Suprapubic skin (tissue), 4 donors: ENCODE measurements around the gene NAT9. TPM values are rescaled to one million over a fixed set of nuclear protein-coding genes. Genes with fewer than 3 reads are reported as not detected.
A peak's percentile ranks its signal among the peaks of the same experiment; 100 is the strongest.

Source experiments
- DNase-seq, 2 donors: peaks; one replicate each; pipeline ENCODE4 v3.0.0-alpha.2; 2019; ENCODE audit warnings: low spot score in 2 of 2
- H3K27ac ChIP-seq: fragments of 200-600 bp; sonication (generic); one replicate; pipeline ENCODE4 v1.5.1; 2019
- H3K27me3 ChIP-seq: fragments of 200-600 bp; sonication (generic); one replicate; pipeline ENCODE4 v1.5.1; 2019
- H3K36me3 ChIP-seq: fragments of 200-600 bp; sonication (generic); one replicate; pipeline ENCODE4 v1.5.1; 2019
- H3K4me1 ChIP-seq: fragments of 200-600 bp; sonication (generic); one replicate; pipeline ENCODE4 v1.5.1; 2019
- H3K4me3 ChIP-seq: fragments of 200-600 bp; sonication (generic); one replicate; pipeline ENCODE4 v1.5.1; 2019; ENCODE audit warnings: mild to moderate bottlenecking
- H3K9me3 ChIP-seq: fragments of 200-600 bp; sonication (generic); one replicate; pipeline ENCODE4 v1.5.1; 2019
- EP300 ChIP-seq: sonication (generic); formaldehyde crosslinking; IDR thresholded peaks from one replicate; pipeline ENCODE4 v1.6.1; 2017; ENCODE audit warnings: antibody characterized with exemption
- POLR2A ChIP-seq, 2 donors: fragments of 450-650 bp; IDR thresholded peaks; one replicate each; pipeline ENCODE4 v1.6.1; 2017; ENCODE audit warnings: antibody characterized with exemption in 2 of 2, mild to moderate bottlenecking in 2 of 2, moderate library complexity in 2 of 2
- POLR2AphosphoS5 ChIP-seq, 3 donors: sonication (generic); formaldehyde crosslinking; IDR thresholded peaks; one replicate each; pipeline ENCODE4 v1.6.1; 2017; ENCODE audit warnings: antibody characterized with exemption in 3 of 3
- WGBS: methylation state at CpG from one replicate; pipeline ENCODE4 v1.1.5; 2018; 5-methylcytosine and 5-hydroxymethylcytosine counted together
- total RNA-seq, 4 donors: library from RNA; depleted of rRNA; stranded (reverse); fragments of >200 nt; gene quantifications; one replicate each; pipeline ENCODE4 v1.1.0, GENCODE V29; 2016
- TF ChIP-seq, protein P1 (sequence below), 2 donors: fragments of 200-600 bp in 1 of 2; fragments of 450-650 bp in 1 of 2; sonication (generic) in 1 of 2; IDR thresholded peaks; one replicate each; pipeline ENCODE4 v1.5.1; 2016 to 2019; ENCODE audit warnings: antibody characterized with exemption in 2 of 2, mild to moderate bottlenecking in 1 of 2, moderate library complexity in 1 of 2

The NAT9 gene
- total RNA-seq, 4 donors from 2014 or later = 21.0 to 32.7 (median 24.4) TPM

GRCh38 chr17:74768069-74768762 is 7.9 kb downstream of the NAT9 start:
- Histone ChIP-seq H3K4me3 (no peak overlapping the region), H3K27ac (peak overlapping the region; percentile 54), H3K4me1 (peaks cover 24% of the 10 kb centered on the region), H3K27me3 (no peaks in the 10 kb centered on the region), H3K36me3 (peaks cover 49% of the 10 kb centered on the region), H3K9me3 (no peaks in the 10 kb centered on the region)
- DNase-seq = no peak
- TF ChIP-seq EP300 (no peak), POLR2AphosphoS5 (IDR thresholded peaks at IDR 0.05) (no peak), POLR2A (IDR thresholded peaks at IDR 0.05) (no peak)
- TF ChIP-seq, protein P1, sequence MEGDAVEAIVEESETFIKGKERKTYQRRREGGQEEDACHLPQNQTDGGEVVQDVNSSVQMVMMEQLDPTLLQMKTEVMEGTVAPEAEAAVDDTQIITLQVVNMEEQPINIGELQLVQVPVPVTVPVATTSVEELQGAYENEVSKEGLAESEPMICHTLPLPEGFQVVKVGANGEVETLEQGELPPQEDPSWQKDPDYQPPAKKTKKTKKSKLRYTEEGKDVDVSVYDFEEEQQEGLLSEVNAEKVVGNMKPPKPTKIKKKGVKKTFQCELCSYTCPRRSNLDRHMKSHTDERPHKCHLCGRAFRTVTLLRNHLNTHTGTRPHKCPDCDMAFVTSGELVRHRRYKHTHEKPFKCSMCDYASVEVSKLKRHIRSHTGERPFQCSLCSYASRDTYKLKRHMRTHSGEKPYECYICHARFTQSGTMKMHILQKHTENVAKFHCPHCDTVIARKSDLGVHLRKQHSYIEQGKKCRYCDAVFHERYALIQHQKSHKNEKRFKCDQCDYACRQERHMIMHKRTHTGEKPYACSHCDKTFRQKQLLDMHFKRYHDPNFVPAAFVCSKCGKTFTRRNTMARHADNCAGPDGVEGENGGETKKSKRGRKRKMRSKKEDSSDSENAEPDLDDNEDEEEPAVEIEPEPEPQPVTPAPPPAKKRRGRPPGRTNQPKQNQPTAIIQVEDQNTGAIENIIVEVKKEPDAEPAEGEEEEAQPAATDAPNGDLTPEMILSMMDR (IDR thresholded peaks at IDR 0.05) = no peak
- 53% methylated on average over 17 of the region's 17 CpGs for WGBS

DNA sequence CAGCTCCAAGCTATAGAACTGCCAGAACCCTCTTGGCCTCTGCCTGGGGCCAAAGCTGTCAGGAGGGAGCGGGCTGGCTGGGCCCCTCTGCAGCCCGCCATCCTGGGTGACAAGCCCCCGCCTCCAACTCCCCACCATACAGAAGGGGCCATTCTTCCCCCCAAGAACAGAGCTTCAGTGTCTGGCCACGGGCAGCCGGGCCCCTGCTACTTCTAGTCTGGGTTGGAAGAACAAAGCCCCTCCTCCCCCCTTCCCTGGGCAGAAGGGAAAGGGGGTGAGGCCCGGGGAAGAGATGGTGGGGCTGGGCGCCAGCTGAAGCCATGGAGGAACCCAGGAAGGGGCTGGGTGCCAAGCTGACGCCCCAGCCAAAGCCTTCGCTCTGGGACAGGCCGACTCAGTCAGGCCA is 9.0 kb downstream of the NAT9 start:
- no peaks in the 10 kb centered on the region for H3K9me3 ChIP-seq
- H3K36me3 ChIP-seq = peaks cover 38% of the 10 kb centered on the region
- peaks cover 28% of the 10 kb centered on the region for H3K4me1 ChIP-seq
- H3K27ac ChIP-seq = no peak overlapping the region
- no peak for DNase-seq
- TF ChIP-seq, protein P1 (IDR thresholded peaks at IDR 0.05) = no peak
- TF ChIP-seq EP300 (no peak), POLR2AphosphoS5 (IDR thresholded peaks at IDR 0.05) (no peak), POLR2A (IDR thresholded peaks at IDR 0.05) (no peak)
- H3K27me3 ChIP-seq = no peaks in the 10 kb centered on the region
- whole genome bisulfite sequencing = 60% methylated on average over 10 of the region's 10 CpGs
- H3K4me3 ChIP-seq = no peak overlapping the region

DNA sequence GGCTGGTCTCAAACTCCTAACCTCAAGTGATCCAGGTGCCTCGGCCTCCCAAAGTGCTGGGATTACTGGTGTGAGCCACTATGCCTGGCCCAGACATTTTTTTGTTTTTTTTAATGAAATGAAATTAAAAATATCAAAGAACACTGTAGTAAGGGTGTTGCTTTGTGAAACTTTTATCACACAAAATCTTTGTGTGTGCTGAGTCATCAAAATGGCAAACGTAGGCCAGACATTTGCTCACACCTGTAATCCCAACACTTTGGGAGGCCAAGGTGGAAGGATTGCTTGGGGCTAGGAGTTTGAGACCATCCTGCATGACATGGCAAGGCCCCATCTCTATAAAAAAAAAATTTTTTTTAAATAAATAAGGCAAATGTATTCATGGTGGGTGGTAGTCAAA is 9.7 kb downstream of the NAT9 start:
- Histone ChIP-seq H3K36me3 (peaks cover 33% of the 10 kb centered on the region), H3K4me1 (peaks cover 29% of the 10 kb centered on the region), H3K27me3 (no peaks in the 10 kb centered on the region), H3K27ac (no peak overlapping the region), H3K4me3 (no peak overlapping the region), H3K9me3 (no peaks in the 10 kb centered on the region)
- no peak for DNase-seq
- 73% methylated on average over 2 of the region's 2 CpGs for WGBS
- no peak for TF ChIP-seq EP300
- TF ChIP-seq, protein P1 (IDR thresholded peaks at IDR 0.05) = no peak
- no peak for TF ChIP-seq POLR2AphosphoS5 (IDR thresholded peaks at IDR 0.05)
- TF ChIP-seq POLR2A (IDR thresholded peaks at IDR 0.05) = no peak

DNA sequence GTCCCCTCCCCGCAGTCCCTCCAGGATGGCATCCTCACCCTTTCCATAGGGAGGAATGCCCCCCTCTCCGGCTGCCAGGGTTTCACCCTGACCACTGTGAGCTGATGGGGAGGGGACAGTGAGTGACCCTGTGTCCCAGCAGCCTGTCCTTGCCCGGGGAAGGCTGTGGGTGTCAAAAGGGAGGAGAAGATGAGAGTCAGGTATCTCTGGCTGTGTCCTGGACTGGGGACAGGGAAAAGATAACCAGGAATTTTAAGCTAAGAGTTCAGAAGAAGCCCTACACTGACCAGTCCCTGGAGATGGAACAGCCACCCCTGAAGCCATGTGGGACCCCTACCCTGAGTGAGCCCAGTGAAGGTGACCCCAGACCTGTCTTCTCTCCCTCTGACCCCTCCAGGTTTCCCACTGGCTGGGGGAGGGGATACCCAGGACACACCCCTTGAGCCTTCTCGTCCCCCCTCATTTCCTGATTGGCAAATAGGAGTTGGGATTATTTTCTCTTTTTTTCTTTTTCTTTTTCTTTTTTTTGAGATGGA is 11.3 kb downstream of the NAT9 start:
- Histone ChIP-seq H3K36me3 (peaks cover 18% of the 10 kb centered on the region), H3K27me3 (no peaks in the 10 kb centered on the region), H3K27ac (no peak overlapping the region), H3K9me3 (no peaks in the 10 kb centered on the region), H3K4me3 (no peak overlapping the region), H3K4me1 (peaks cover 45% of the 10 kb centered on the region)
- no peak for DNase-seq
- TF ChIP-seq, protein P1 (IDR thresholded peaks at IDR 0.05) = no peak
- TF ChIP-seq POLR2A (IDR thresholded peaks at IDR 0.05) (no peak), POLR2AphosphoS5 (IDR thresholded peaks at IDR 0.05) (no peak), EP300 (no peak)
- 73% methylated on average over 4 of the region's 4 CpGs for WGBS

GRCh38 chr17:74763565-74764387 is 12.4 kb downstream of the NAT9 start:
- no peak for TF ChIP-seq EP300
- no peak for TF ChIP-seq POLR2AphosphoS5 (IDR thresholded peaks at IDR 0.05)
- no peak for TF ChIP-seq POLR2A (IDR thresholded peaks at IDR 0.05)
- TF ChIP-seq, protein P1 (IDR thresholded peaks at IDR 0.05) = no peak
- Histone ChIP-seq H3K27me3 (no peaks in the 10 kb centered on the region), H3K36me3 (peaks cover 10% of the 10 kb centered on the region), H3K27ac (peak overlapping the region; percentile 14), H3K4me1 (peaks cover 56% of the 10 kb centered on the region), H3K9me3 (no peaks in the 10 kb centered on the region), H3K4me3 (no peak overlapping the region)
- DNase-seq = no peak
- WGBS = 60% methylated on average over 10 of the region's 16 CpGs
